ENCODE data around the gene KRTAP5-2.
"Not testable (repeated sequence)": the region's sequence is repeated elsewhere in the genome, so short reads cannot be mapped to it uniquely, and the experiment has no call there.

KRTAP5-2 gene, protein sequence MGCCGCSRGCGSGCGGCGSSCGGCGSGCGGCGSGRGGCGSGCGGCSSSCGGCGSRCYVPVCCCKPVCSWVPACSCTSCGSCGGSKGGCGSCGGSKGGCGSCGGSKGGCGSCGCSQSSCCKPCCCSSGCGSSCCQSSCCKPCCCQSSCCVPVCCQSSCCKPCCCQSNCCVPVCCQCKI

DNA sequence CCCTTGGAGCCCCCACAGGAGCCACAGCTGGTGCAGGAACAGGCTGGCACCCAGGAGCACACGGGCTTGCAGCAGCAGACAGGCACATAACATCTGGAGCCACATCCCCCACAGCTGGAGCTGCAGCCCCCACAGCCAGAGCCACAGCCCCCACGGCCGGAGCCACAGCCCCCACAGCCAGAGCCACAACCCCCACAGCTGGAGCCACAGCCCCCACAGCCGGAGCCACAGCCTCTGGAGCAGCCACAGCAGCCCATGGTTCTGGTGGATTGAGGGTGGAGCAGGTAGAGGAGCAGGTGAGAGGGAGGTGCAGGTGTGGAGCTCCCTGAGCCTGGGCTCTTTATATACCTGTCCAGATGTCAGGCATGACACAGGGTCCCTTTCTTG, at the start of gene KRTAP5-2:
TSS of gene KRTAP5-2 (minus strand) at position 301 of the 387 bp plus-strand sequence. CDS start at position 257, 44 bp downstream.
- no peak for DNase-seq

DNA sequence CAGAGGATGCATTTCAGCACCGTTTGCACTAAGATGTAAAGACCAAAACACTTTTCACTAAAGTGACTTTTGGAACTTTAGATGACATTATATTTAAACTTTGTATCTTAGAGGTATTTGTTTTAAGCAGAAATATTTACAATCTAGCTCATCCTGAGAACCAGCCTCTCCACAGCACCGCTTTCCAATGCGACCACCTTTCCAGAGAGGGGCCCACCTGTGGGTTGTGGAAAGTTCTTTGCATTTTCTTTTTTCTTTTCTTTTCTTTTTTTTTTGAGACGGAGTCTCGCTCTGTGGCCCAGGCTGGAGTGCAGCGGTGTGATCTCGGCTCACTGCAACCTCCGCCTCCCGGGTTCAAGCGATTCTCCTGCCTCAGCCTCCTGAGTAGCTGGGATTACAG, 48.4 kb upstream of the KRTAP5-2 start:
- not testable (repeated sequence) for DNase-seq

DNA sequence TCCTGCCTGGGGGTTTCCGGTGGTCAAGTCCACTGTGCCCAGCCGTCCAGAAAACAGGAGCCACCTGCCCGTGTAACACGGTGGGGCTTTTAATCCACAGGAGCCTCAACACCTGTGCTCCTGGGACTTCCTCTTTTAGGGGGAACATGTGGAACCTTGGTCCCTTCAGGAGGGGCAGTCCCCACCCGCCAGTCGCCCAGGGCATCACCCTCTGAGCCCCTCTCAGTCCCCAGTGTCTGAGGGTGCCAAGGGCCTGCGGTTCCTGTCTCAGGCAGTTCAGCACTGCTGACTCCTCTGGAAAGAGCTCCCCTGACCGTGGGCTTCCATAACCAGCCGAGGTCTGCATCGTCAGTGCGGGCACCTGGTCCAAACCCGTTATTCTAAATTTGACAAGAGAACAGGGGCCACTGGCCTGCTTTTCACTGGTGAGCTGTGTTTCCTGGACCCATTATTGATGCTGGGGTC, 47.3 kb upstream of the KRTAP5-2 start:
- no peak for DNase-seq

DNA sequence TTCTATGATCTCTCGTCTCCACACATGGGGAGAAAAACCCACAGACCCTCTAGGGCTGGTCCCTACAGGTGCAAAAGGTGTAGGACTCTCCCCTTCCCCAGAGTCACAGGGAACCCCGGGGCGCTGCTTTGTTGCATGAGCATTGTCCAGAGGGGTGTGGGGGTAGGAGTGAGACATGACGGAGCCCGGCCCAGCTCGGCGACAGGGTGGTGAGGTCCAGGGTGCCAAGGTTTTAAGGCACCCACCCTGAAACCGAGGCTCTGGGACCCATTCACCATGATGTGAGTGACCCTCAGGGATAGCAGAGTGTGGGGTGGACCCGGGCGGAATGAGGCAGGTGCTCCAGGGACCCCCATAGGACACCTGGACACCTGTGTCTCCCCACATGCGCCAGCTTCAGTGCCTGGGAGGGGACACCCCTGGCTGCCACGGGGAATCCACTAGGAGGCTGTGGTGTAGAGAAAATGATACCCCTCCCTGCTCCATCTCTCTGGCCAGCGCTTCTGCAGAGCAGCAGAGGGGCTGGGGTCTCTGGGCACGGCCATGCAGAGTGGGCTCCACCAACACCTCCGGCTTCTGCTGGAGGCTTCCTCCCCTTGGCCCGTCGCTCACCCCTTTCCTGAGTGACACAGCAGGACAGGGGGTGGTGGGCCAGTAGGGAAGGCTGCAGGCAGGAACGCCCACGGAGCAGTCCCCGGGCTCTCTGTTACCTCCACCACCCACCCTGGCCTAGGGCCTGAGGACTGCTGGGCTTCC, 46.7 kb upstream of the KRTAP5-2 start:
- DNase-seq, result no peak

DNA sequence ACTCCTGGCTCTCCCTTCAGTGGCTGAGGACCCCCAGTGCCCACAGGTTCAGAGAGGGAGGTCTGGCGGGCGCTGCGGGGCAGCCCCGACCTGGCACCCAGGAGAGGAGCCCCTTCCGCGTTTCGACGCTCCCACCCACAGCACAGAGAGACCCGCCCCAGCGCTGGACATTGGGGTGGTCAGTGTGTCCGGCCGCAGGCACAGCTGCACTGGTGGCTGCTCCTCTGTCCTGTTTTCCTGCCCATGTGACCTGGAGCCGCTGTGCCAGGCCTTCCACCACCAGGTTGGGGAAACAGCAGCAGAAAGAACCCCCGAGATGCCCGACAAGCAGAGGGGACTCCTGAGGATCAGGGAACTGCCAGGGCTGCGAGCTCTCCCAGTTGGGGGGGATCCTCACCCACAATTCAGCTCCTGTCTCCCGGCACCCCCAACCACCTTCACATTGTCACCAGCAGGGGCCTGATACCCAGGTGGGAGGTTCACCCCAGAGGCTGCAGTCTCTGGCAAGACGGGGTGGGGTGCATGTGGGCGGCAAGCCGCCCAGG, 45.1 kb upstream of the KRTAP5-2 start:
- DNase-seq, result no peak

DNA sequence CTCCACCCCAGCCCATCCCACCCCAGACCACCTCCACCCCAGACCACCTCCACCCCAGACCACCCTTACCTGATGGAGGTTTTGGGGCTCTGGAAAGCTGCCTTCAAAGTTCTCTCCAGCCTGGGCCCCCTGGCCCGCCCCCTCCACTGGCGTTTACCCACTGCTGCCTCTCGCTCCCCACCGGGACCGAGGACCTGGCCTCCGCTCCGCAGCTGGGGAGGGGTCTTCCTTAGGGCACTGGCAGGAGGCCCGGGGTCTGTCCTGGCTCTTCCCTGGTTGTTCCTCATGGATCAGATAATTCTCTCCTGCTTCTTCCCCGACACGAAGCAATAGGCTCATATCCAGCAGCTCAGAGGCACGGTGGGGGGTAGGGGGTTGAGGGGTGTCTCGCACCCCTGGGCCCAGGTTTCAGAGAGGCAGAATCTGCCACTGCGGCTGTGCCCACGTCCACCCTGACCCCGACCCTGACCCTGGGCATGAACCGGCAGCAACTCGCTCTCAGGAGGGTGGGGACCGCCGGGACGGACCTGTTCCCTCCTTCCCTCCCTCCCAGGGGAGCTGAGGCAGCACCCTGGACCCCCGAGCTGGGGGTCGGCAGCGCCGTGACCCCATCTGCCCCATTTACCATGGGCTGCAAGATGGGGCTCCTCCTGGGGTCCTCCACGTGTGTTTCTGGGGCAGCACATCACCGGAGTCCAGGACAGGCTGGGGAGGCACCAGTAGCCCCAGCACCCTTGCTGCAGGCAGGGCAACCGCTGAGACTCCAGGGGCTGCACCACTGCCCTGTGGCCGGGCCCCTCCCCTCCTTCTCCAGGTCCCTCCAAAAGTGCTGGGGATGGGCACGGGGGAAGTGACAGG, 44.4 kb upstream of the KRTAP5-2 start:
- no peak for DNase-seq

DNA sequence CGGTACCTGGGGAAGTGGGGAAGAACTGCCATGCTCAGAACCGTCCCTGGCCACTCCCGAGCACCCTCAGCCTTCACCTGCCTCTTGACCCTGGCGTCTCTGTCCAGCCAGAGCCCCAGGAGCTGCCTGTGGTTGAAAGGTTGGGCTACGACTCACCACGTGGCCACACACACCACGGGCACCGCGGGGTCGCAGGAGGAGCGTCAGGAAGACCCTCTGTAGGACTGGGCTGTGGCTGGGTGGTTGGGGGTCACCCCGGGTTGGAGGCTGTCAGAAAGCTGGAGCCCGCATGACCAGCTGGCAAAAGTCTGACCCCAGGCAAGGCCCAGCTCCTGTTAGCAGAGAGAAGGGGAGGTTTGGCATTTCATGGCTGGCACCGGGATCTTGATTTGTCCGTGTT, 43.0 kb upstream of the KRTAP5-2 start:
- DNase-seq, result no peak

DNA sequence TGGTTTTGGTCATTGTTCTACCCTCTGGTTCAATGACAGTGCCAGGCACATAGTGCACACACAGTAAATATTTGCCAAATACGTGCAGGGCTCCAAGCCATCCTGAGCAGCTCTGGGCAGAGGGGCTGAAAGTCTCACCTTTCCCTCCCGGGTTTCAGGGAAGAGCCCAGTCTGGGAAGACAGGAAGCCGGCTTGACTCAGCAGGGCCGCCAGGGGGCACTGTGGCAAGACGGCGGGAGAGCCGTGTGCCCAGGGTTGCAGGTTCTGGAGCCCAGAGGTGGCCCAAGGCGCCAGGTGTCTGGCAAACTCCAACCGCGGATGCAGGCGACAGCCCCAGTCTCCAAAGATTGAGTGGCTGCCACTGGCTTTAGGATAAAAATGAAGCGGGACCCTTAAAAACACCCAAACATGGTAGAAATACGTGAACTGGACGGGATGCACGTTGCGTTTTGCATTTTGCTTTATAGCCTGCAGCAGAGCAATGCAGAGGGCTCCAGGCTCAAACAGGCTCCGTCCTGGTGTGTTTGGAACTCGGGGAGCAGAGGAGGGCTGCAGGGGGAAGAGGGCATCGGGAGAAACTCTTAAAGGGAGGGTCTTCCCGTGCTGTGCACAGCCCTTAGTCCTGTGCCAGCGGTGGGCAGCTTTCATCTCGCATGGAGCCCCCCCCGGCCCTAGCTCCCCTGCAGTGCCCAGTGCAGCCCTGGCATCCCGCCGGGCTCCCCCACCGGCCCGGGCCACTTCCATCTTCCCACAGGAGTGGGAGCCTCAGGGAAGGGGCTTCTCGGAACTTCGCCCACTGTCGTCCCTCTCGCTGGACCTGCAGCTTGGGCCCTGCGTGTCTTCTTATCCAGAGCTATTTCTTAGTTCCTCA, 42.2 kb upstream of the KRTAP5-2 start:
- peak; percentile 77 for DNase-seq

DNA sequence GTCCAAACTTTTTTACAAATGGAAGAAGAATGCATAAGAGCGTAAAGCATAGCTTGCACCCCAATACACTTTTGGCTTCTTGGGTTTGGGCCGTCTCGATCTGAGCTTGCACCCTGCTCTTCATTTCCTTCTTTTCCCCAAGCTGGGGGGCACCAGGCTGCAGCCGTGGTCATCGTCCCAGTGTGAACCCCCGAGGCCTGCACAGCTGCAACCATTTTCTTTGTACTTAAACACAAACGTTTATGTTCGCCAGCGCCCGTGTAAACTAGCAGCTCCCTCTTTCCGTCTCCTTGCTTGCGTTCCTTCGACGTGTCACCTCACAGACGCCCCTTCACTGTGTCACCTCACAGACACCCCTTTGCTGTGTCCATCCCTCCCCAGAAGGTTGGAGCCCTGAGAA, 41.6 kb upstream of the KRTAP5-2 start:
- DNase-seq, result peak; percentile 50

DNA sequence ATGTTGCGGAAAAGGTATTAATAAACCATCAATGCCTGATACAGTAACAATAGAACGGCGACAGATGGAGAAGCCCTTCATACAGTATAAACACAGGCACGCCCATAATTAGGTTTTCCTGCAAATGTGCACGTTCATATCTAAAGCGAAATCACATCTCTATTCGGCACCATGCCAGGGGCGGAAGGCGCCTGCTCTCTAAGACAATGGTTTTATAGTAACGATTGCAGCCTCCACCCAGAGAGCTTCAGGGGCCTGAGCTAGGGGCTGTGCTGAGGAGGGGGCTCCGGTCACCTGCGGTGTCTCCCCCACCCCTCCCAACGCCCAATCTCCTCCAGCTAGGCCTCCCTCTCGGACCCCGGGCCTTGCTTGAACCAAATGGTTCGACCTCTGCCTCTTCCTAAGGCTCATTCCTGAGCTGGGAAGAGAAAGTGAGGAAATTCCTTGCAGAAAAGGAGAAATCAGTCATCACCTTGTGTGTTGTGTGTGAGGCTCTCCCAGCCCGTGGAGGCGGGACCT, 41.1 kb upstream of the KRTAP5-2 start:
- peak; percentile 91 for DNase-seq

DNA sequence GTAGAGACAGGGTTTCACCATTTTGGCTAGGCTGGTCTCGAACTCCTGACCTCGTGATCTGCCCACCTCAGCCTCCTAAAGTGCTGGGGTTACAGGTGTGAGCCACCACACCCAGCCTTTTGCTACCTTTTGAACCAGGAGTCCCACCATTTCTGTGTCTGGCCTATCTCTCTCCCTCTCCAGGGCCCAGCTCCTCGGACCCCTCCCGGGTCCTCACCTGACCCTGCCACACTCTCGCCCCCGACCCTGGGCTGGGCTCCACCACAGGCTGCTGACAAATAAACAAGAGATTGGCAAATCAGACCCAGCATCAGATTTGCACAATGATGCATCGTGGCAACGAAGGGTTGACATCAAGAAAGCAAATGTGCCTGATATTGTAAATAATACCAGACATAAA, 40.2 kb upstream of the KRTAP5-2 start:
- no peak for DNase-seq

DNA sequence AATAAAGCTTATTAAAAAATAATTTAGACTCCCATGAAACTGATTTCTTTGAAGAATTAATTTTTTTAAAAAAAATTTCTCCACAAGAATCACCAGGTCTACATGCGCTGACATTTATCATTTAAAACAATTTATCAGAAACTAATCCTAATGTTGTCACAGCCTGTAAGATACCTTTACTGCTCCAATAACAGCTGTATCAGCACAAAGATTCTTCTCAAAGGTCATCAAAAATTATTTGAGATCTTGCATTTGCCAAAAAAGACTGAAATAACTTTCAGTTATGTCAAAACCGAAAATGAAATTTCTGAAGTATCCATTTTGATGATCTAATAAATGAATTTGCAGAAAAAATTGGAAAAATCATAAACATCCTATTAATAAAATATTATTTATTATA, 39.5 kb upstream of the KRTAP5-2 start:
- no peak for DNase-seq

DNA sequence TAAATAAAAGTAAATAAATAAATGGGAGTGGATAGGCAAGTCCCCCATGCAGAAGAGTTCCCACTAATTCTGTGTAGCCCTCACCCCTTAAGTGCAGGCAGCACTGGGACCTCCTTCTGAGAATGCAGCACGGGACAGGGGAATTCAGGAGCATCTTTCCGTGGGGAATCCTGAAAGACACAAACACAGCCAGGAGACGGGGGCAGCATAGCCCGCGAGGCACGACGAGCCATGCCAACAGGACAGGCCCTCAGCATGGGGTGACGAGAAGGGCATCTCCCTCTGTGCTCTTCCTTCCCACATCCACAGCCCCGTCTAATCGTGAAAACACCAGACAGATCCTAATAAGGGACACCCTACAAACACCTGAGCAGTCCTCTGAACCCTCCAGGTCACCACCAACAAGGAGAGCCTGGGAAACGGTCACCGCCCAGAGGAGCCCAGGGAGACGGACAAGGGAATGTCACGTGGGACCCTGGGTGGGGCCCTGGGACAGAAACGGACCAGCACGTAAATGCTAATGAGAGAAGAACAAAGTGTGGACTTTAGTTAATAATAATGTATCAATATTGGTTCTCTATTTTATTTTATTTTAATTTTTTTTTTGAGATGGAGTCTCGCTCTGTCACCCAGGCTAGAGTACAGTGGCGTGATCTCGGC, 38.3 kb upstream of the KRTAP5-2 start:
- DNase-seq, result no peak

DNA sequence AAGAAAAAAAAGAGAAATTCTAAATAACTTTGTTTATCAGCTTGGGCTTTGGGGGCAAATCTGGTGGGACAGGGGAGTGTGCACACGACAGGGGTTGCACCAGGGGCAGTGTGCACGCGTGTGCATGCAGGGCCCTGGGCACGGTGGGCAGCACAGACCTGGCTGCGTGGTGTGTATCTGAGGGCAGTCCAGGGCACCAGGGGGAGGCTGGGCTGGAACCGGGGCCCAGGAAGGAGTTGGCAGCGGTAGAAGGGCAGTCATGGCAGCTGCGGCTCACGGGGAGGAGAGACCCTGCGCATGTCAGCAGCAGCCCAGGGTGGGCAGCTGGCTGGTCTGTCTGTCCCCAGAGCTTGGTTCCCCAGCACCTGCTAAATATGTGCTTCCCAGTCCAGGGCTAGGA, 35.8 kb upstream of the KRTAP5-2 start:
- DNase-seq, result no peak

DNA sequence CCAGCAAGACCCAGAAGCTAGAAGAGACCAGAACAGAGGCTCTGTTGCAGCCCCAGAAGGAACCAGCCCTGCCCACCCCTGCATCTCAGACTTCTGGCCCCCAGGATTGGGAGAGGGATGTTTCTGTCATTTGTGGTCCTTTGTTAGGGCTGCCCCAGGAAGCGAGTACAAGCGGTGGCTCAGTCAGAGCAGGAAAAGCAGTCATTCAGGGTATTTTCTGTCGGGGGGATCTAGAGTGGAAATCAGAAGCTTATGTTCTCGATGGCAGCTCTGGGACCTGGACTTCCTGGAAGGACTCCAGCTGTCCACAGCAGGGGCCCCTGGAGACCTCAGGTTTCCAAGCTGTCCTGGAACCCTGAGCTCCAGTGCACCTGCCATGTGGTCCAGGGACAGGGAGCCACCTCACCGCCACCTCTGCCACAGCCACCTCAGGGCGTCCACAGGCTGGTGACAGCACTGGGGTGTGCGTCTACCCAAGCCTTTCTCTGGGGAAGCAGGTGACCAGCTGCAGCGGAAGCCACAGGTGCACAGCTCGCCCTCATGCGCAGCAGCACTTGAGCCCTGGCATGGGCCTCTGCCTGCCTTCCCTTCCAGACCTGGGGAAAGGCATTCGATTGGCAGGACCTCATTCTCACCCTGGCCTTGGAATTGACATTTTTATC, 34.1 kb upstream of the KRTAP5-2 start:
- DNase-seq, result peak; percentile 13

DNA sequence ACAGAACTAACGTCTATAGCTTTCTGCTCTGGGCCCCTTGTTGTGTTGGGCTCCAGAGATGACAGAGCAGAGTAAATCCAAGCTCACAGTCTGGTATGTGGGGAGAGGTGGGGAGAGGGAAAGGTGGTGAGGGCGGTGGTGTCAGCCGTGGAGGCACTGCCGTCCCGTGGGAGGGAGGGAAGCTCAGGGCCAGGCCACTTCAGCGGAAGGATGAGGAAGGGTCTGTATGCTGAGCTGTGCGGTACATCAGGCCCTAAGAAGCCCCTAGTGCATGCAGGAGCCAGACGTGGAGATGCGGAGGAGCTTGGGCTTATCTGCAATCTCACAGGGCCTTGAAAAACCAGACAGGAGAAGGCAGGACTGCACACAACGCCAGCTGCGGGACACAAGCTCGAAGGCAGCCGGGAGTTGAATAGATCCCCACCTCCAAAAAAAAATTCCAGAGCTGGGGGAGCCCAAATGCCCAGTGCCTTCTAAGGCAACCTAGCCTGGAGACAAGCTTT, 33.0 kb upstream of the KRTAP5-2 start:
- DNase-seq, result no peak

DNA sequence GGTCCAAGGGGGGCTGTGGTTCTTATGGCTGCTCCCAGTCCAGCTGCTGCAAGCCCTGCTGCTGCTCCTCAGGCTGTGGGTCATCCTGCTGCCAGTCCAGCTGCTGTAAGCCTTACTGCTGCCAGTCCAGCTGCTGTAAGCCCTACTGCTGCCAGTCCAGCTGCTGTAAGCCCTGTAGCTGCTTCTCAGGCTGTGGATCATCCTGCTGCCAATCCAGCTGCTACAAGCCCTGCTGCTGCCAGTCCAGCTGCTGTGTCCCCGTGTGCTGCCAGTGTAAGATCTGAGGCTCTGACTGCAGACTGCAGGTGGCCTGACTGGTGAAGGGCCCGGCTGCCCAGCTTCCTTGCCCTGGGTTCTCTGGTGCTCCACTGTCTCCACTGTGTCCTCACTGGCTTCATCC, 32.2 kb upstream of the KRTAP5-2 start:
- no peak for DNase-seq

DNA sequence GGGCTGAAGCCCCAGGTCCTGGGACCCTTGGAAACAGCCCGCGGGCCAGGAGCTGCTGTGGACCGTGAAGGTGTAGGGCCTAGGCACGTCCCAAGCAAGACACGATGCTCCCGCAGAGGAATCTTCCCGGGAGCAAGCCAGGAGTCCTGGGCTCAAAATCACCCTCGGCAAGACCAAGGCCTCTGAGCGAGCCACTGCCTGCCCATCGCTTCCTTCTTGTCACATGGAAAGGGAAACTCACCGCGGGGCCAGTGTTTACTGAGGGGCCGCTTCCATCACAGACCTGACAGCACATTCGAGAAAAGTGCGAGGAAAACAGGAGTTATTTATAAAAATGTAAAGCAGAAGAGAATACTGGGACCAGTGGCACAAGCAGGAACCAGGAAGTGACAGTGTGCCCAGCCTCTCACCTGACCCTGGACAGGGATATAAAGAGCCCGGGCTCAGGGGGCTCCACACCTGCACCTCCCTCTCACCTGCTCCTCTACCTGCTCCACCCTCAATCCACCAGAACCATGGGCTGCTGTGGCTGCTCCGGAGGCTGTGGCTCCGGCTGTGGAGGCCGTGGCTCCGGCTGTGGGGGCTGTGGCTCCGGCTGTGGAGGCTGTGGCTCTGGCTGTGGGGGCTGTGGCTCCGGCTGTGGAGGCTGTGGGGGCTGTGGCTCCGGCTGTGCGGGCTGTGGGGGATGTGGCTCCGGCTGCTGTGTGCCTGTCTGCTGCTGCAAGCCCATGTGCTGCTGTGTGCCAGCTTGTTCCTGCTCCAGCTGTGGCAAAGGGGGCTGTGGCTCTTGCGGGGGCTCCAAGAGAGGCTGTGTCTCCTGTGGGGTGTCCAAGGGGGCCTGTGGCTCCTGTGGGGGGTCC, 31.5 kb upstream of the KRTAP5-2 start, which contains the start of gene KRTAP5-5:
TSS of gene KRTAP5-5 (plus strand) at position 450 of the 860 bp plus-strand sequence. CDS start at position 516, 66 bp downstream.
- no peak for DNase-seq

DNA sequence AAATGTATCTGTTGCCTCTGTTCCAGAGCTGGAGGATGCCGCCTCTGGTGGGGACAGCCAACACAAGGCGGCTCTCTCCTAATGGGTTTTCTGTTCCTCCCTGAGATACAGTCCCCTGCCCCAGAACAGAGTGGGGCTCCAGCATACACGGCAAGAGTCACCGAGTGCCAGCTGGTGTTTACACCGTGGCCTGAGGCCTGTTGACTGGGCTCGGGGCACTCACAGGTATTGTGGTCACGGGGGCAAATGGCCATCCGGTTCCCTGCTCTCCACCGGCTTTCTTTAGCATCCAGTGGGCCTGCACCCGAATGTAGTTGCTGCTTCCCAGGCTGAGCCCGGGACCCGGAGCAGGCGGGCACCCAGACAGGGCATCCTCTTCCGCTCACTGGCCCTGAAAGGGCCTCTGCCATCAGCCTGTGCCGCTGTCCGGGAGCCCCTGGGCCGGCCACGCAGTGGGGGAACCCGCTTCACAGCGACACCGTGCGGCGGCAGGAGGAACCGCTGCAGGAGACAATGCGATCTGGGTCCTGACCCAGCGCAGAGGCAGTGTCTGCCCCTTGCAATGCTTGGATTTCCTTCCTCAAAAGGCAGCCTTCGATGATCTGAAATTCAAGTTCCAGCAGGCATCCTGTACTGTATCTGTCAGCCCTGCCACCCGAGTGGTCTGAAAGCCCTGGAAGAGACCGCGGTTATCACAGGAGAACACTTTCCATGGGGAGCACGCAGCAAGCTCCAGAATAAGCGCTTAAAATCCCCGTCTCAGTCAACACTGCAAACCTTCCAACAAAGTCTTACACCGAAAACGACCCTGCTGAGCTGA, 30.6 kb upstream of the KRTAP5-2 start:
- peak; percentile 50 for DNase-seq
